ENCODE measurements around the gene HEMK1.

HEMK1 gene

DNA sequence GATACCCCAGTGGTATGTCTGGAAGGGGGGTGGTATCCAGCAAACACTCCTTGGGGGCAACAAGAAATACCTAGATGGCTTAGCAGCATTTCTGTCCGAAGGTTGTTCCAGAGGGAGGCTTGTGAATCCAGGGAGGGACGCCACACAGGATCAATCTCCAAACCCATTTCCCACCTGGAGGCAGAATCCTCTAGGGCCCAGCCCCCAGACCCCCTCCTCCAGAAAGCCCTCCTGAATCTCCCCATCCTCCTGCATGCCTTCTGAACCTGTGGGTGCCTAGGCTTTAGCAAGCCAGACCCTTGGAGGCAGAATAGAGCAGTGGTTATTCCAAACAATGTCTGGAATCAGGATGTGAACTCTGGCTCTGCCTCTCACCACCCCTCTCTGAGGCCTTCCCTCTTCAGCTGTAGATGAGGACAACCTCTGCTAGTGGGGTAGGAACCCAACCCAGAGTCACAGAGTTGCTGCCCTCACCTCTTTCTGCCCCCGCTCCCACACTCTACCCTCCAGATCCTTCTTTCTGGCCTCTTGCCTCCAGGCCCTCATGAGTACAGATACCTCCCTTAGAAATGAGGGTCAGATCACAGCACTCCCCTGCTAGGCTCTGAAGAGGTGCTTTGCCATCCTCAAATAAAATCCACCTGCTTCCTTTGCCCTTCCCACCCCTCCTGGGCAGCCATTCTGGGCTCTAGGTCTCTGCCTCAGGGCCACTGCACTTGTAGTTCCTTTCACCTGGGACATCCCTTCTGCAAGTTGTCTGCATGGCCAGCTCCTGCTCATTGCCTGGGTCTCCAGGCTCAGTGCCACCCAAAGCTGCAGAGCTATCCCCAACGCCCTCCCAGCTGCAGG, 34.2 kb downstream of the HEMK1 start:
- DNase-seq = no peak

DNA sequence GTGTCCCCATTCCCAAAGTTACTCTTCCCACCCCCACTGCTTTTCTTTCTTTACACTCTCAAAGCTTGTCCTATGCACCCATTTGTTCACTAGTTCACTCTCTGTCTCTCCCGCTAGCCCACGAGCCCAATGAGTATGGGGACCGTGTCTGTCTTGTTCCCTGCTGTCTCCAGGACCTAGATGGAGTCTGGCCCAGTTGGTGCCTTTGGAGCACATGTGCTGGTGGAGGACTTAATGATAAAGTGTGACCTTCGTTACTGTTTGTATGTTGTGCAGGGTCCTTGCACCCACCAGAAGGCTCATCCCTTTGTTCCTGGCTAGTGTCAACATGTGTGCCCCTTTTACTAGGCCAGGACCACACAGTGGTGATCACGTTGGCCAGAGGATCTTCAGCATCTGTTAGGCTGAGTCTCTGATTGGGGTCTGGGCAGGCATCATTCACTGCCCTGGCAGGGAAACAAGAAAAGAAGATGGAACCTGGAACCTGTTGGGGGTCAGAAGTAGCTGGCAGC, 34.8 kb downstream of the HEMK1 start:
- no peak for DNase-seq

DNA sequence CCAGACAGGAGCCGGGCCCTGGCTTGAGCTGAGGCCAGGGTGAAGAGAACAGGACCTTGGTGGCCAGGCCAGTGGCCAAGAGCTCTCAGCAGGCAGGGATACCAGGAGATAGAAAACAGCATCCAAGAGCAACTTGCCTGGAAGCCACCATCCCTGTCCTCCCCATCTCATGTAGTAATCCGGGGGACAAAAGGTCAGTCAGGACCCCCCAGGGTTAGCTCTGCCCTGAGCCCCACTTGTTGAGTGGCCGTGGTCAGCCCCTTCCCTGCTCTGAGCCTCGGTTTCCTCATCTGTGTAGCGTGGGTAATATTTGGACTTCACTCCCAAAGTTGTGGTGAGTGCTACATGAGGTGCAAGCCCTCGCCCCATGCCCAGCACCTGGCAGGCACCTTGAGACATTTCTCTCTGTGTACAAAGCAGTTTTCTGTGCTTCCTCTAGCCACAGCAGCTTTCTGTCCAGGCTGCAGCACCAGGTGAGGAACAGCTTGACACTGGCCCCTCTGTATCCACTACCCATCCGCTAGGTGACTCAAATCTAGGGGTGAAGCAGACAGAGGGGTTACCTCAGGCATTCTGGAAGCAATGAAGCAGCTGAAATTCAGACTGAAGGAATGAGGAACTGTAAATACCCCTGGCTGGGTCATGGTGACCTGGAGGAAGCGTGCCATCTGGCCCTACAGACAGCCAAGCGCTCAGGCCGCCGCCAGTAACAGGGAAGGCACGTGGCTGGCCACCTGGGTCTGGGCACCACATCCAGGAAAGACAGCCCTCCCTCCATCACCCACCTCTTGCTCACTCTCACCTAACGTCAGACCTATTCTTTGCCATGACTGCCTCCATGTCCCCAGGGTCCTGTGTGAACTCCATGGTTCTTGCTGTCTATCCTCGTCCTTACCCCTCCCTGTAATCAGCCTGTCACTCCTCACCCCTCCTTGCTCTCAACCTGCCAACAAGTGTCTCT, 35.6 kb downstream of the HEMK1 start:
- DNase-seq = no peak

DNA sequence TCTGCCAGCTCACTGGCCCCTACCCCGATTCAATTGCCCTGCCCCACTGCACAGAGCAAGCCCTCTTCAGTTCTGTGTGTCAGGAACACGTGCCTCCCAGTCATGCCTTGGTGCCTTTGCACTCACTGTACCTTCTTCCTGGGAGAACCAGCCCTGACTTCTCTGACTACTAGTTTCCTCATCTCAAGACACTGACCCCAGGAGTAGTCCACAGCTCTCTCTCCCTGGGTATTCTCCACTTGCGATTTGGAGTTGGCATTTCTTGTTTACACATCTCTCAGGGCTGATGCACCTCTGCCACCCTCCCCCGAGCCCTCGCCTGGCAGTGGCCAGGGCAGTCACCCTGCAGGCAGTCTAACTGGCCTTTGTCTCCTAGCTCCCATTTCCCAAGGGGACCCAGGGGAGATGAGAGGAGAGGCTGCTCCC, 36.6 kb downstream of the HEMK1 start:
- DNase-seq = no peak

DNA sequence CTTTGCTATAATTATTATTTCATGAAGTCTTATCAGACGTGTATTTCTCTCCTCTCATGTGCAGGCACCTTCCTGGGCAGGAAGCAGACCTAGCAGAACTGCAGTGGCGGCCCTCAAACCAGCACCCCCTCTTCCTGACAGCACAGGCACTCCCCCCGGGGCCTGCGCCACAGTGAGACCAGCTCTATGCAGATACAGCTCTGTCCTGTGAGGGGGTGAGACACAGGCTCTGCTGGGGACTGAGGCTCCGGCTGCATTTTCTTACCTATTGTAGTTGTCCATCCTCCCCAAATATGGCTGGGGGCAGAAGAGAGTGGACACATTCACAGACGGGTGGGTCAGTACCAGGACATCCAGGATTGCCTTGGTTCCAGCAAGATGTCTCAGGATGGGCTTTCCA, 37.3 kb downstream of the HEMK1 start:
- no peak for DNase-seq

DNA sequence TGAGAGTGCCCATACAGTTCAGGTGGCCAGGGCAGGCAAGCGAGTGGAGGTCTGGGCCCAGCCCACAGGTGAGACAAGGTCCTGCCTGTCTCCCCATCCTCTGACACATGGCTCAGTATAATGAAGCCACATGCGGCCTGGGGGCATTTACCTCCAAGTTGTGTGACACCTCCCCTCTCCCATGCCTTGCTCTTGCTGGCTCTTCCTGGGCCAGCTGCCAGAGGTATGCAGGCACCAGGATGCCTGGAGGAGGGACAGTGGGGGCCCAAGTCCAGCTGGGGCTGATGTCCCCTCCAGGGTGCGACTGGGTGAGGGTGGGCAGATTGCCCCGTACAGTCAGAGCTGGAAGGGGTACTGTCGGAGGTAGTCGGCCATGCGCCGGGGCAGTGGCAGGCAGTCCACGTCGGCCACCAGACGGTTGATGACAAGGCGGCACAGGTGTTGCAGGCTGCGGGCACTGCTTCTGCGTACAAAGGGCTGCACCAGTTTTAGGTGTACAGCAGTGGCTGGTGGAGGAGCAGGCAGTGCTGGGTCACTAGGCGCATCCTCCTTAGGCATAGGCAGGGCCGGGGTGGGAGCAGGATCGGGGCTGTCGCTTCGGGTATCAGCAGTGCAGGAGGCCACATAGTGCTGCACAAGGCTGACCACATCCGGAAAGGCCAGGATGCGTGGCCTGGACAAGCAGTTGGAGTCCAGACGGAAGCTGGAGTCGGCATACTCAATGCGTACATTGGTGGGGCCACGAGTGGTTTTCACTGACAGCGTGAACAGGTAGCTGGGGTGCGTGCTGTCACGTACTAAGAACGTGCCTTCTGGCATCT, 38.2 kb downstream of the HEMK1 start:
- no peak for DNase-seq

DNA sequence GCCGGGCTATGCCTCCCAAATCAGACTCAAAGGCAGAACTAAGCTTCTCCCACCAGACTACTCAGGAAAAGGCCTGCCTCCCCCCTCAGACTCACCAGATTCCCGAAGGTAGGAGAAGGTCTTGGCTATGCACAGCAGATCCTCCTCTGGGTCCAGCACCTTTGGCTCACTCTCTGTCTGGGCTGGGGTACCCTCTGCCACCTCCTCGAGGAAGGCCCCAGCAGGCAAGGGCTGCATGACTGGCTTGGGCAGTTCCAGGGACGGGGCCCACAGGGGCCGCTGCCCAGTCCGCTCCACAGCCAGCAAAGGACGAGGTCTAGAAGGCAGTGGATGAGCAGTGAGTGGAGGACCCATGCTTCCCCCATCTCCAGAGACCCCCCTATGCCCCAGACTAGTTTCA, 39.0 kb downstream of the HEMK1 start:
- DNase-seq = no peak

DNA sequence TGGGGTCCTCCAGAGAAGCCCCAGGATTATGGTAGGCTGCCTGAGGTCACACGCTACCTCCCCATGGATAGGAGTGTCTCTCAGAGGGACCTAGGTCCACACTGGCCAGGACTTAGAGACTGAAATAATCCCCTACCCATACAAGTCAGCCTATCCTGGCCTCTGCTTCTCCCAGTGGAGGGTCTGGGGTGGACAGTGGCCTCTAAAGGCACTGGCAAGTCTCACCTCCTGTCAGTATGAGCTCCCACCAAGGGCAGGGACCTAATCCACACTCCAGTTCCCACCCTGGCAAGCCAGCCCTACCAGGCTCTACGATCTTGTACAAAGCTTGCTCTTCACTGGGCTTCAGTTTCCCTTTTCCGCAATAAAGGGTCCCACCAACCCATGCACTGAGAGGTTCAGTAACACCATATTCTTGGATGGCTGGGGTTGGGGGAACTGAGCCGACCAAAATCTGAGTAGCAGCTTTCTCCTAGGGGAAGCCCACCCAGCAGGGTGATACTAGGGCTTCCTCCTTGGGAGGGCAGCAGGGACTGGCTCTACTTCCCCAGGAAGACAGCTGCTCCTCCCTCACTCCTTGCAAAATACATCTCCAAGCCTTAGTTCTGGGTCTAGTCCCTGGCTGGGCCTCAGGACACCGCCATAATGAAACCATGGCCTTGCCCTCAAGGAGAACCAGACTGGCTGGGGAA, 39.9 kb downstream of the HEMK1 start:
- DNase-seq = no peak

DNA sequence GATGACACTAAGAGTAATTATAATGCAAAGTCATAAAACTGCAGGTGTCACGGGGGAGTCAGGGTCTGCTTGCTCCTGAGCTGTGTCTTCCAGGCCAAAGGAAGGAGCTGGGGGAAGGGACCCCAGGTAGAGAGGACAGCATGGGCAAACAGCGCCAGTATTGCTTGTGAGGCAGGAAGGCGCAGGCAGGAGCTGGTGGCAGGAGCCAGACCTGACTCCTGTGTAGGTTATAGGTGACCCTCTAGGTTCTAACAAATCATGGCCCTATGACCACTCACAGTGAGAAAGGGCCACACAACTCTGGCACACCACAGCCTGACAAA, 40.4 kb downstream of the HEMK1 start:
- no peak for DNase-seq

DNA sequence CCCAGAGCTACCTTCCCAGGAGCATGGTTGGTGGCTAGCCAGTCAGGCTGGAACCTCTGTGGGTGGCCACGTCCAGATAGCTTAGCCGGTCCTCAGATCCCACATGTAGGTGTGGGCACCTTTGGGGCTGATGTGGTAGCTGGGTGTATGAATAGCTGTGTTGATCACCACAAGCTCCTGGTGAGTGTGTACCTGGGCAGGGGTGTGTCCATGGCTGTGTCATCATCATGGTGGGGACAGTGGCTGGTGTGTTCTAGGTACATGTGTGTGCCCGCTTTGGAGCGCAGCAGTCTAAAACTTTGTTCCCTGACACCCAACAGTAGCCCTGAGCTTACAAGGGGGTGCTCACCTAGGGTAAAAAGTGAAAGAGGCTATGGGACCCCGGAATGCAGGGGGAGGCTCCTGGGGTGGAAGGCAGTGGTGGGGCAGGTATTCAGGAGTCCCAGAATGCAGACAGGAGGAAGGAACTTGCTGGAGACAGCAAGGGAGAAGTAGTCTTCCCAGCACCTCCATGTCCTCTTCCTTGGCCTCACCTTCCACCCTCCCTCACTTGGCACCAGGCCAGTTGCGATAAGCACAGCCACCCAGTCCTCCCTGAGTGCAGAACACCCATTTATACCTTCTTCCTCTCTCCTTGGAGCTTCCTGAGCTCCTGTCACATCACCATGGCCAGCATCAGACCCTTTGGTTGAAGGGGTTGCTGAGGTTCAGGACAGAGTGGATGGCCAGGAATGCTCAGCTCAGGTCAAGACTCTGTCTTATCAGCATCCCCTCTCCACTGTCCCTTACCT, 41.1 kb downstream of the HEMK1 start:
- DNase-seq = no peak

DNA sequence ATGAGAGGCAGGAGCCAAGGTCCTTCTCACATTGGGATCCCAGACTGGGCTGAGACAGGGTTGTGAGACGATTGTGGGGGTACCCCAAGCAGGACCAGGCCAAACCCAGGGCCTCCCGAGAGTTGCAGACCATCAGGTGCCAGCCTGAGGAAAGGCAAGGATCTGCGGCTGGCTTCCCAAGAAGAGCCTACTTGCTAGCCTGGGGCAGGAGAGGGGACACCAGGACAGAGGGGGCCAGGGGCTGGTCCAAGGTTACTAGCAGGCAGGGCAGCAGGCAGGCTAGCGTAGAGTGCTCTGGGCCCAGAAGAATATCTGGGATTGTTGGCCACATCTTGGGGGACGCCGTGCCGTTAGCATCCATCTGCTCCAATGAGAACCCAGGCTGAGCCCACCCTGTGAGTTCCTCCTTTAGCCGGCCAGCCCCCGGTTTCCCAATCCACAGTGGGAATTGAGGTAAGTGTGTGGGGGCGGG, 41.7 kb downstream of the HEMK1 start:
- no peak for DNase-seq

DNA sequence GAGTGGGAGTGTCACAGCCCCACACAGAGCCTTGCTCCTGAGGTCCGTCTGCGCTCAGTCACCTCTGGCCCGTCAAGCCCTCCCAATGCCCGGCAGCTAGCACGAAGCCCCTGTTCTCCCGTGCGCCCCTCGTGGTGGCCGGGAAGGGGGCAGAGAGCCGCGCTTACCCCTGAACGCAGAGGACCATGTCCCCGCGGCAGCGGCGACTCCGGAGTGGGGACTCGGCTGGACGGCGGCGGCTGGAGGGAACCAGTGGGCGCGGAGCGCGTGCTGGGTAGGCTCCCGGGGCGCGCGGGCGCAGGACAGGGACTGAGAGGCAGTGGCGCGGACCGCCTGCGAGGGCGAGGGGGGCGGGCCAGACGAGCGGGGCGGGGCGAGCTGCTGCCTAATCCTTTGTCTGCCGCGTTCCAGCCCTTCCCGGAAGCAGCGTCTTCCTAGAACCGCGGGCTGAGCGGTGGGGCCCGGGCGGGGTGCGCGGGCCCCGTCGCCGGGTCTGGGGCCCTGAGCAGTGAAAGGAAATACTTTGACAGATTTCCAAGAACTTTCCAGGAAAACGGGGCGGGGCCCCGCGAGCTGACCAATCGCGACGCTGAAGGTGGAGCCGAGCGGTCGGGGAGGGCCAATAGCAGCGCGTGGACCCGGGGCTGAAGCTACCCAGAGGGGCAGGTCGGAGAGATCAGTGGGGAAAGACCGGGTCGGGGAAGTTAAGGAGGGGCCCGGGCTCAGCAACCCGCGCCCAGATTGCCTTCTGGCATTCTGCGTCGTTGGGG, 42.3 kb downstream of the HEMK1 start, which contains the start of gene CISH:
TSS of gene CISH (minus strand) at position 311 of the 770 bp plus-strand sequence. CDS start at position 187, 124 bp downstream.
- peak; percentile 95 for DNase-seq

DNA sequence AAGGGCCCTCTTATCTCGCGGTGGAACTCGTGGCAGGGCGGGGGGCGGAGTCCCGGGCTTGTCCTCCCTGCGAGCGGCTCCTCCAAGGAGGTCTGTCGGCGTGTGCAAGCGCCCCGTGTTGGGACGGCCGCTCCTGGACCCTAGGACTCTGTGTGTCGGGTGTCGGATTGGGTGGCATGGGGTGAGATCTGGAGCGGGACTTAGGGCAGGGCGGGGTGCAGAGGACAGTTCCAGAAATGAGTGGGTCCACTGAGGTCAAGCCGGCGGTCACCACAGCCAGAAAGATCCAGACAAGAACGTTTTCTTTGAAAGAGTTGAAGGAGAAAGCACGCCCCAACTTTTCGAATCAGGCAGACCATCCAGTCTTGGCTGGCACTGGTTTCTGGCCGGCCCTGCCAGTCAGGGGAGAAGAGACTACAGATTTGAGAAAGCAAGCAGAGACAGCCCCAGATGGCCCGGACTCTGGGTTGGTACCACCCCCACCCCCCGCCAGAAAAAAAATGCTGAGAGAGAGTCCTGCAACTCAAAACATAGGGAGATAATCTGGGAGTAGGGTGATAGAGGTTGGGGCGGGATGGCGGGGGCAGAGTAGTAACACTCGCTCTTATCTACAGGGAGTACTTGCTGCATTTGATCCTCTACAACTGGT, 43.0 kb downstream of the HEMK1 start:
- DNase-seq = no peak

DNA sequence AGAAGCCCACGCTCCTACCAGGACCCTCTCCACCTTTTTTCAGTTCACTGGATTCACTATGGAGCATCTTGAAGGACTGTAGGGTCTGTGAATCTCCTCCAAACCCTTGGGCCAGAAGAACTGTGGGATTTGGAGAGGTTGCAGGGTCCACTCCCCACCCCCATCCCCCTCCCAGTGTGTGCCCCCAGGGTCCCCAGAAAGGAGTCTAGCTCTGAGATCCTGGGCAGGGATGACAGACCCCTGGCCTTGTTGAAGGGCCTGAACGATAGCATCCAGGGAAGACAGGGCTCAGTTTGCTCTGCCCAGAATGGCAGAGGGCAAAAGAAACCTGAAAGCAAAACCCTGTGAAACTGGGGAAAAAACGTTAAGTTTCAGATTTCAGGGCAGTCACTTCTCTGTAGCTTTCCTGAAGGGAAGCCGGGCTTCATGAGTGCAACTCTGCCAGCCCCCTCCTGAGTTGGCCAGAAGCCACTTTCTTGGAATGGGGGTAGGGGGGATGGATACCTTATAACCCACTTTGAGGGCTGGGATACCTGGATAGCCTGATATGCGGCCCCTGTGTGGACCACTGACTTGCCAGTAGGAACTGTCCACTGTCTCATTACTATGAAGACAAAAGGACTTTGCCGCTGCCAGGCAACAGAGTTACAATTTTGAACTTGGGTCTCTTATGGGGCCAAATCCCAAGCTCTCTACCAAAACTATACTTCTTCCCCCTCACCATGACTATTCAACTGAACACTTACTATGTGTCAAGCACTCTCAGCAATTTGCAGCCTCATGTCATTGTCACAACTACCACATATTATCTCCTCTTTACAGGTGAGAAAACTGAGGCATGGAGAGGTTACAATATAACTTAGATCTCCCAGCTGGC, 43.9 kb downstream of the HEMK1 start:
- DNase-seq = no peak

DNA sequence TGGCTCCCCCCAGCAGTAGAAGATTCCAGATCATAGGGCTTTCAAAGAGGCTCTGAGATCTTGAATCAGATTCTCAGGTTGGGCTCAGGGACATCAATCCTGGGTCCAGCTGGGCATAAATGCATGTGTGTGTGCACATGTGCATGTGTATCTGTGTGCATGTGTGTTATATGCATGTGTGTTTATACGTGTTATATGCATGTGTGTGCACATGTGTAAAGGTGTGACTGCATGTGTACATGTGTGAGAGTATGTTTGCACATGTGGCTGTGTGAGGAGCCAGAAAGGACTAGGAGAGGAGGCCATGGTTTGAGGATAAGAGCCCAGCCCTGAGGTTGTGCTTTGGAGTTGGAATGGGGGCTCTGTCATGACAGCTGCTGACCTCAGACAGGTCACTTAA, 45.9 kb downstream of the HEMK1 start:
- DNase-seq = no peak

DNA sequence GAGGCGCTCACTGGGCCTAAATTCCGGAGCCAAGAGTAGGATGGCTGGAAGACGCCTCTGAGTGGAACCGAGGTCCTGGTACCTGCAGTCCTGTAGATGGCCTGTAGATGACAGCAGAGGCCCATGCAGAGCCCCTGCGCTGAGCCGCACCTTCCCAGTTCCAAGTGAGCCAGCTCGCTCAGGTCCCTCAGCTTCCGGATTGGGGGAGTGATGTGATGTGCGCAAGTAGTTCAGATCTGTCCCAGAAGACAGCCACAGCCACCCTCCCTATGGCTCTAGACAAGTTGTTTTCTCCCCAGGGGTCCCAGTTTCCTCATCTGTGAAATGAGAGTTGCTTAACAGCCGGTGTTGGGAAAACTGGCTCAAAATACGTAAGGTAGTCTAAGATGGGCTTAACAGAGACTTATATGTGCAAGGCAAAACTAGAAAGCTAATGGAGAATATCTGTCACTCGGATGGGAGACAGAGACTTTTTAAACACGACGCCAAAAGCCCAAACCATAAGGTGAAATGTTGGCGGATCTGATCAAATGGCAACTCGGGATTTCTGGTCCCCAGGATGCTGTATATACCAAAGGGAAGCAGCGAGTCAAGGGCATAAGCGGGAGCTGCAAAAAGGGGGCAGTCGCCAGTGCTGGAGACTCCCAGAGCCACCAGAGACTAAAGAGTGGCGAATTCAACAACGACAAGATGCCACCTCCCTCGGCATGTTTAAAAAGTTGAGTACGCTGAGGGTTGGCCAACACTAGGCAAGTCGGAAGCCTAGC, 46.9 kb downstream of the HEMK1 start:
- peak; percentile 76 for DNase-seq

DNA sequence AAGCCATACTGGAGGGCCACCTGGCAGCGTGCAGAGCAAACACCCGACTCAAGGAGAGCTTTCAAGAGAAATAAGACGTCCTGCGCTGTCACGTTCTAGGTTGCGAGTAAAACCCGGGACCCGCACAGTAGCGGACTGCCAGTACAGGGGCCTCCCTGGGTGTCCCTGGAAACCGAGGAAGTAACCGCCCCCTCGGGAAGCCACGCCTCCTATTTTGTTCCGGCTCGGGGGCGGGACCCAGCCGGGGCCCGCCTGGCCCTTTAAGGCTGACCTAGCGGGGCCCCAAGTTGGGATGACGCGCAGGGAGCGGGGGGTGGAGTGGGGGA, 47.4 kb downstream of the HEMK1 start:
- DNase-seq = peak; percentile 90

Data from fibroblast of skin of right biceps (primary cell).